Measurements from ENCODE around the gene CACNG7.

CACNG7 gene

GRCh38 chr19:53907193-53907581 is 1.9 kb upstream of the CACNG7 start:
- H3K79me1 ChIP-seq (replicated peaks; ENCODE audit: low read length, poor library complexity, severe bottlenecking) = no peaks in the 10 kb centered on the region
- H3K18ac ChIP-seq (ENCODE audit: low read depth in 1 of 2, low read length in 2 of 2) = no peak overlapping the region
- H3K27me3 ChIP-seq (ENCODE audit: control insufficient read depth in 1 of 2, insufficient read depth in 1 of 2, low read length in 2 of 2) = peaks cover 76% of the 10 kb centered on the region in 2 experiments
- no peaks in the 10 kb centered on the region for H3K36me3 ChIP-seq (ENCODE audit: control insufficient read depth in 1 of 2, insufficient read depth in 2 of 2, low read depth in 1 of 2, low read length in 2 of 2)
- no peak for DNase-seq
- no peak overlapping the region for H3K14ac ChIP-seq (ENCODE audit: low read length in 2 of 2)
- no peak overlapping the region for H3K4me2 ChIP-seq (ENCODE audit: low read length, poor library complexity, severe bottlenecking)
- H3K9me3 ChIP-seq (ENCODE audit: control insufficient read depth, low read length) = no peaks in the 10 kb centered on the region
- H3K4me3 ChIP-seq (ENCODE audit: insufficient read depth in 1 of 2, low read depth in 1 of 2, low read length in 2 of 2) = no peak overlapping the region
- no peak overlapping the region for H2BK15ac ChIP-seq (ENCODE audit: low read depth, poor library complexity, severe bottlenecking)
- 46% methylated on average over 13 of the region's 14 CpGs for WGBS
- no peak overlapping the region for H2AK5ac ChIP-seq (ENCODE audit: low read length, severe bottlenecking)
- no peak overlapping the region for H4K91ac ChIP-seq (ENCODE audit: low read length)
- no peak overlapping the region for H3K9ac ChIP-seq (ENCODE audit: low read length)
- H4K8ac ChIP-seq (ENCODE audit: low read length) = no peak overlapping the region
- H3K4ac ChIP-seq (ENCODE audit: low read depth in 1 of 2, low read length in 2 of 2) = no peak overlapping the region
- H3K4me1 ChIP-seq (ENCODE audit: control insufficient read depth, insufficient read depth, low read depth, low read length) = peaks cover 3% of the 10 kb centered on the region
- no peak overlapping the region for H2BK120ac ChIP-seq (ENCODE audit: low read depth, low read length)
- no peak overlapping the region for H3K23ac ChIP-seq (ENCODE audit: low read length in 2 of 2)
- H2BK12ac ChIP-seq (ENCODE audit: low read length in 2 of 2) = no peak overlapping the region
- H2BK5ac ChIP-seq (ENCODE audit: low read depth, low read length, poor library complexity, severe bottlenecking) = no peak overlapping the region
- H2AFZ ChIP-seq (ENCODE audit: low read depth, low read length) = no peak overlapping the region
- H3K27ac ChIP-seq (ENCODE audit: low read length, poor library complexity, severe bottlenecking) = no peak overlapping the region

DNA sequence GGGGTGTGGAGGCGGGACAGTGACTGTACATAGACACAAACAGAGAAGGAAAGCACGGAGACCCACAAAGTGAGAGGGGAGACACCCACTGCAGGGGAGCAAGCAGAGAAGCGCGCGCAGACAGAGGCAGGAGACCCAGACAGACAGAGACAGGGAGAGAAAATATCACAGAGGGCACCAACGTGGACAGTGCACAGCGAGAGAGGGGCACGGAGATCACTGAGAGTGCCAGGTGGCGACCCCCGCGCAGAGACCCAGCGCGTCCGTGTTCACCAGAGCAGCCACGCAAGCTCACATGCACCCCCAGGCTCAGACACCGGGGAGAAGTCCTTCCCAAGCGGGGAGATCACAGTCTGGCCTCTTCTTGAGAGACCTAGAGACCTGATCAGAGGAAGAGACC is 1.4 kb upstream of the CACNG7 start:
- Histone ChIP-seq H4K91ac (ENCODE audit: low read length) (no peak overlapping the region), H3K9ac (ENCODE audit: low read length) (no peak overlapping the region), H3K4me3 (ENCODE audit: insufficient read depth in 1 of 2, low read depth in 1 of 2, low read length in 2 of 2) (no peak overlapping the region), H2AFZ (ENCODE audit: low read depth, low read length) (no peak overlapping the region), H3K4ac (ENCODE audit: low read depth in 1 of 2, low read length in 2 of 2) (no peak overlapping the region), H3K79me1 (replicated peaks; ENCODE audit: low read length, poor library complexity, severe bottlenecking) (no peaks in the 10 kb centered on the region), H3K18ac (ENCODE audit: low read depth in 1 of 2, low read length in 2 of 2) (no peak overlapping the region), H4K8ac (ENCODE audit: low read length) (no peak overlapping the region), H3K4me1 (ENCODE audit: control insufficient read depth, insufficient read depth, low read depth, low read length) (peaks cover 3% of the 10 kb centered on the region), H2BK5ac (ENCODE audit: low read depth, low read length, poor library complexity, severe bottlenecking) (no peak overlapping the region), H2BK120ac (ENCODE audit: low read depth, low read length) (no peak overlapping the region), H3K4me2 (ENCODE audit: low read length, poor library complexity, severe bottlenecking) (no peak overlapping the region), H3K23ac (ENCODE audit: low read length in 2 of 2) (no peak overlapping the region), H2BK12ac (ENCODE audit: low read length in 2 of 2) (no peak overlapping the region), H3K36me3 (ENCODE audit: control insufficient read depth in 1 of 2, insufficient read depth in 2 of 2, low read depth in 1 of 2, low read length in 2 of 2) (no peaks in the 10 kb centered on the region), H2BK15ac (ENCODE audit: low read depth, poor library complexity, severe bottlenecking) (no peak overlapping the region), H3K27me3 (ENCODE audit: control insufficient read depth in 1 of 2, insufficient read depth in 1 of 2, low read length in 2 of 2) (peaks cover 77 to 79% of the 10 kb centered on the region in 2 experiments), H3K9me3 (ENCODE audit: control insufficient read depth, low read length) (no peaks in the 10 kb centered on the region), H2AK5ac (ENCODE audit: low read length, severe bottlenecking) (no peak overlapping the region), H3K27ac (ENCODE audit: low read length, poor library complexity, severe bottlenecking) (no peak overlapping the region), H3K14ac (ENCODE audit: low read length in 2 of 2) (no peak overlapping the region)
- WGBS = 30% methylated on average over 17 of the region's 17 CpGs
- DNase-seq = no peak

- Histone ChIP-seq H3K23ac (ENCODE audit: low read length in 2 of 2) (no peak overlapping the region), H3K9me3 (ENCODE audit: control insufficient read depth, low read length) (no peaks in the 10 kb centered on the region), H4K8ac (ENCODE audit: low read length) (no peak overlapping the region), H3K79me1 (replicated peaks; ENCODE audit: low read length, poor library complexity, severe bottlenecking) (no peaks in the 10 kb centered on the region), H3K36me3 (ENCODE audit: control insufficient read depth in 1 of 2, insufficient read depth in 2 of 2, low read depth in 1 of 2, low read length in 2 of 2) (no peaks in the 10 kb centered on the region), H3K18ac (ENCODE audit: low read depth in 1 of 2, low read length in 2 of 2) (no peak overlapping the region), H3K9ac (ENCODE audit: low read length) (no peak overlapping the region), H2BK12ac (ENCODE audit: low read length in 2 of 2) (no peak overlapping the region), H4K91ac (ENCODE audit: low read length) (no peak overlapping the region), H3K4ac (ENCODE audit: low read depth in 1 of 2, low read length in 2 of 2) (no peak overlapping the region), H3K27me3 (ENCODE audit: control insufficient read depth in 1 of 2, insufficient read depth in 1 of 2, low read length in 2 of 2) (peaks cover 77 to 79% of the 10 kb centered on the region in 2 experiments), H3K4me2 (ENCODE audit: low read length, poor library complexity, severe bottlenecking) (no peak overlapping the region), H2AK5ac (ENCODE audit: low read length, severe bottlenecking) (no peak overlapping the region), H3K4me1 (ENCODE audit: control insufficient read depth, insufficient read depth, low read depth, low read length) (peaks cover 3% of the 10 kb centered on the region), H3K14ac (ENCODE audit: low read length in 2 of 2) (no peak overlapping the region), H3K4me3 (ENCODE audit: insufficient read depth in 1 of 2, low read depth in 1 of 2, low read length in 2 of 2) (no peak overlapping the region), H2BK120ac (ENCODE audit: low read depth, low read length) (no peak overlapping the region), H2BK15ac (ENCODE audit: low read depth, poor library complexity, severe bottlenecking) (no peak overlapping the region), H2AFZ (ENCODE audit: low read depth, low read length) (no peak overlapping the region), H3K27ac (ENCODE audit: low read length, poor library complexity, severe bottlenecking) (no peak overlapping the region), H2BK5ac (ENCODE audit: low read depth, low read length, poor library complexity, severe bottlenecking) (no peak overlapping the region)
- WGBS = 1% methylated on average over 51 of the region's 51 CpGs
- DNase-seq = no peak
Measured at GRCh38 chr19:53908106-53908934, 758 bp upstream of the CACNG7 start.

GRCh38 chr19:53909471-53910169 is 542 bp downstream of the CACNG7 start:
- Histone ChIP-seq H2BK5ac (ENCODE audit: low read depth, low read length, poor library complexity, severe bottlenecking) (no peak overlapping the region), H3K14ac (ENCODE audit: low read length in 2 of 2) (no peak overlapping the region), H4K91ac (ENCODE audit: low read length) (no peak overlapping the region), H2AK5ac (ENCODE audit: low read length, severe bottlenecking) (no peak overlapping the region), H2BK15ac (ENCODE audit: low read depth, poor library complexity, severe bottlenecking) (no peak overlapping the region), H3K4ac (ENCODE audit: low read depth in 1 of 2, low read length in 2 of 2) (no peak overlapping the region), H3K4me2 (ENCODE audit: low read length, poor library complexity, severe bottlenecking) (no peak overlapping the region), H3K27ac (ENCODE audit: low read length, poor library complexity, severe bottlenecking) (no peak overlapping the region), H3K79me1 (replicated peaks; ENCODE audit: low read length, poor library complexity, severe bottlenecking) (no peaks in the 10 kb centered on the region), H3K23ac (ENCODE audit: low read length in 2 of 2) (no peak overlapping the region), H3K9me3 (ENCODE audit: control insufficient read depth, low read length) (no peaks in the 10 kb centered on the region), H3K9ac (ENCODE audit: low read length) (no peak overlapping the region), H3K4me1 (ENCODE audit: control insufficient read depth, insufficient read depth, low read depth, low read length) (peaks cover 3% of the 10 kb centered on the region), H3K18ac (ENCODE audit: low read depth in 1 of 2, low read length in 2 of 2) (no peak overlapping the region), H3K4me3 (ENCODE audit: insufficient read depth in 1 of 2, low read depth in 1 of 2, low read length in 2 of 2) (no peak overlapping the region), H2AFZ (ENCODE audit: low read depth, low read length) (no peak overlapping the region), H3K36me3 (ENCODE audit: control insufficient read depth in 1 of 2, insufficient read depth in 2 of 2, low read depth in 1 of 2, low read length in 2 of 2) (no peaks in the 10 kb centered on the region), H3K27me3 (ENCODE audit: control insufficient read depth in 1 of 2, insufficient read depth in 1 of 2, low read length in 2 of 2) (peaks cover 70 to 72% of the 10 kb centered on the region in 2 experiments), H4K8ac (ENCODE audit: low read length) (no peak overlapping the region), H2BK120ac (ENCODE audit: low read depth, low read length) (no peak overlapping the region), H2BK12ac (ENCODE audit: low read length in 2 of 2) (no peak overlapping the region)
- DNase-seq = no peak
- 1% methylated on average over 40 of the region's 47 CpGs for WGBS
